ENCODE data around the gene ARNT2.

GRCh38 chr15:80580106-80580505, 175.9 kb downstream of the ARNT2 start:
- TF ChIP-seq POLR2AphosphoS5 (IDR thresholded peaks at IDR 0.05; ENCODE audit: low read depth, low read length) (no peak), POLR2A (IDR thresholded peaks at IDR 0.05; ENCODE audit: low read depth, low read length) (no peak), TAF1 (IDR thresholded peaks at IDR 0.05; ENCODE audit: low read depth, low read length) (no peak), POU2F2 (IDR thresholded peaks at IDR 0.05; ENCODE audit: low read depth, low read length) (no peak)
